Activated naive CD8-positive, alpha-beta T cell treated with anti-CD3 and anti-CD28 coated beads, Interleukin-2, amount 10 ng/mL, durations not matched to agents 7 days and 5 days (primary cell): ENCODE results near the gene ESCO1. TPM values are rescaled to one million over a fixed set of nuclear protein-coding genes. Genes with fewer than 3 reads are reported as not detected.

Experiments
- ATAC-seq: fragments of 150-1000 bp; cut with Tn5 transposase; one replicate; pipeline ENCODE4 v1.10.0; 2021; ENCODE audit warnings: low read depth, moderate library complexity
- POLR2A ChIA-PET: fragments of 350-600 bp; sonication (Branson Sonifier 250); formaldehyde crosslinking; loops from one replicate; lab custom pipeline; 2021; ENCODE audit warnings: antibody characterized with exemption; lab: Charles Lee
- DNase-seq: peaks from one replicate; pipeline ENCODE4 v3.0.0; 2021
- H3K27ac Mint-ChIP-seq: one replicate; pipeline ENCODE4 v1.8.0; 2022; ENCODE audit warnings: mild to moderate bottlenecking, mixed read lengths
- H3K27me3 Mint-ChIP-seq: one replicate; pipeline ENCODE4 v1.8.0; 2022; ENCODE audit warnings: mild to moderate bottlenecking, moderate library complexity, mixed read lengths
- H3K36me3 Mint-ChIP-seq: one replicate; pipeline ENCODE4 v1.8.0; 2021; ENCODE audit warnings: mild to moderate bottlenecking, mixed read lengths
- H3K4me1 Mint-ChIP-seq: one replicate; pipeline ENCODE4 v1.8.0; 2021; ENCODE audit warnings: mixed read lengths
- H3K4me3 Mint-ChIP-seq: one replicate; pipeline ENCODE4 v1.8.0; 2022; ENCODE audit warnings: mild to moderate bottlenecking, moderate library complexity, mixed read lengths
- H3K9me3 Mint-ChIP-seq: one replicate; pipeline ENCODE4 v1.8.0; 2021; ENCODE audit warnings: mixed read lengths
- total RNA-seq, 2 experiments: library from RNA; stranded (reverse); gene quantifications; one replicate each; pipeline ENCODE4 v1.2.3, GENCODE V29; 2021

The ESCO1 gene
- total RNA-seq, 2 experiments from 2014 or later: 24.3 to 26.1 TPM

- DNase-seq (no peak), ATAC-seq (no peak)
- H3K27me3 Mint-ChIP-seq: no peaks in the 10 kb centered on the region
- H3K9me3 Mint-ChIP-seq: no peaks in the 10 kb centered on the region
- peaks cover 43% of the 10 kb centered on the region for H3K36me3 Mint-ChIP-seq
- H3K4me3 Mint-ChIP-seq: no peak overlapping the region
- POLR2A ChIA-PET: no interaction called here
- H3K4me1 Mint-ChIP-seq: peaks cover 1% of the 10 kb centered on the region
- H3K27ac Mint-ChIP-seq: no peak overlapping the region
These were observed 50.0 kb downstream of the ESCO1 start for GRCh38 chr18:21550510-21550970.

GRCh38 chr18:21548647-21549046 lies 51.9 kb downstream of the ESCO1 start:
- H3K27me3 Mint-ChIP-seq: no peaks in the 10 kb centered on the region
- H3K4me3 Mint-ChIP-seq: no peak overlapping the region
- H3K36me3 Mint-ChIP-seq: peaks cover 45% of the 10 kb centered on the region
- H3K9me3 Mint-ChIP-seq: no peaks in the 10 kb centered on the region
- POLR2A ChIA-PET: no interaction called here
- DNase-seq (no peak), ATAC-seq (no peak)
- peaks cover 1% of the 10 kb centered on the region for H3K4me1 Mint-ChIP-seq
- H3K27ac Mint-ChIP-seq: no peak overlapping the region

GRCh38 chr18:21546423-21546822 lies 54.1 kb downstream of the ESCO1 start:
- DNase-seq (no peak), ATAC-seq (no peak)
- POLR2A ChIA-PET: interaction anchor here (0.7 kb wide), 1 partner anchor 162 kb away, joined by 3 read pairs; no protein-coding TSS in a partner anchor
- no peak overlapping the region for H3K4me3 Mint-ChIP-seq
- H3K36me3 Mint-ChIP-seq: peaks cover 36% of the 10 kb centered on the region
- H3K27me3 Mint-ChIP-seq: no peaks in the 10 kb centered on the region
- H3K27ac Mint-ChIP-seq: no peak overlapping the region
- H3K9me3 Mint-ChIP-seq: no peaks in the 10 kb centered on the region
- H3K4me1 Mint-ChIP-seq: peaks cover 1% of the 10 kb centered on the region

GRCh38 chr18:21538230-21538629 lies 62.3 kb downstream of the ESCO1 start:
- Mint-ChIP-seq H3K27ac (no peak overlapping the region), H3K9me3 (no peaks in the 10 kb centered on the region), H3K4me3 (no peak overlapping the region), H3K27me3 (no peaks in the 10 kb centered on the region), H3K36me3 (peaks cover 14% of the 10 kb centered on the region), H3K4me1 (no peaks in the 10 kb centered on the region)
- ATAC-seq (no peak), DNase-seq (no peak)
- POLR2A ChIA-PET: no interaction called here

- DNase-seq (no peak), ATAC-seq (no peak)
- POLR2A ChIA-PET: no interaction called here
- no peaks in the 10 kb centered on the region for H3K27me3 Mint-ChIP-seq
- no peaks in the 10 kb centered on the region for H3K4me1 Mint-ChIP-seq
- no peak overlapping the region for H3K4me3 Mint-ChIP-seq
- no peak overlapping the region for H3K27ac Mint-ChIP-seq
- H3K36me3 Mint-ChIP-seq: peaks cover 18% of the 10 kb centered on the region
- no peaks in the 10 kb centered on the region for H3K9me3 Mint-ChIP-seq
These were observed 66.2 kb downstream of the ESCO1 start for GRCh38 chr18:21534327-21534726.

- Mint-ChIP-seq H3K27me3 (no peaks in the 10 kb centered on the region), H3K9me3 (no peaks in the 10 kb centered on the region), H3K4me1 (no peaks in the 10 kb centered on the region), H3K4me3 (no peak overlapping the region), H3K36me3 (peaks cover 20% of the 10 kb centered on the region), H3K27ac (no peak overlapping the region)
- ATAC-seq: no peak
- POLR2A ChIA-PET: no interaction called here
- no peak for DNase-seq
These were observed 74.0 kb downstream of the ESCO1 start for GRCh38 chr18:21526463-21526862.

- ATAC-seq: no peak
- Mint-ChIP-seq H3K27ac (no peak overlapping the region), H3K36me3 (peaks cover 20% of the 10 kb centered on the region), H3K27me3 (no peaks in the 10 kb centered on the region), H3K4me3 (no peak overlapping the region), H3K4me1 (no peaks in the 10 kb centered on the region), H3K9me3 (no peaks in the 10 kb centered on the region)
- POLR2A ChIA-PET: no interaction called here
- DNase-seq: no peak
These were observed 74.6 kb downstream of the ESCO1 start for GRCh38 chr18:21525916-21526315.

GRCh38 chr18:21522530-21522929 lies 78.0 kb downstream of the ESCO1 start:
- ATAC-seq (no peak), DNase-seq (no peak)
- no peaks in the 10 kb centered on the region for H3K9me3 Mint-ChIP-seq
- peaks cover 22% of the 10 kb centered on the region for H3K36me3 Mint-ChIP-seq
- no peak overlapping the region for H3K4me3 Mint-ChIP-seq
- no peaks in the 10 kb centered on the region for H3K27me3 Mint-ChIP-seq
- H3K4me1 Mint-ChIP-seq: no peaks in the 10 kb centered on the region
- POLR2A ChIA-PET: no interaction called here
- H3K27ac Mint-ChIP-seq: no peak overlapping the region

GRCh38 chr18:21513741-21514140 lies 86.8 kb downstream of the ESCO1 start:
- DNase-seq (no peak), ATAC-seq (no peak)
- POLR2A ChIA-PET: no interaction called here
- Mint-ChIP-seq H3K4me3 (no peak overlapping the region), H3K27me3 (no peaks in the 10 kb centered on the region), H3K36me3 (peaks cover 10% of the 10 kb centered on the region), H3K27ac (no peak overlapping the region), H3K4me1 (no peaks in the 10 kb centered on the region), H3K9me3 (peaks cover 1% of the 10 kb centered on the region)

- POLR2A ChIA-PET: no interaction called here
- Mint-ChIP-seq H3K9me3 (peaks cover 1% of the 10 kb centered on the region), H3K36me3 (peaks cover 10% of the 10 kb centered on the region), H3K4me3 (no peak overlapping the region), H3K27me3 (no peaks in the 10 kb centered on the region), H3K4me1 (no peaks in the 10 kb centered on the region), H3K27ac (no peak overlapping the region)
- ATAC-seq (no peak), DNase-seq (no peak)
These were observed 87.2 kb downstream of the ESCO1 start for GRCh38 chr18:21513292-21513691.

GRCh38 chr18:21509062-21509461 lies 91.4 kb downstream of the ESCO1 start:
- POLR2A ChIA-PET: interaction anchor here (0.6 kb wide), 1 partner anchor 8 kb away, joined by 4 read pairs; no protein-coding TSS in a partner anchor
- DNase-seq: no peak
- H3K36me3 Mint-ChIP-seq: peaks cover 10% of the 10 kb centered on the region
- H3K27me3 Mint-ChIP-seq: no peaks in the 10 kb centered on the region
- H3K27ac Mint-ChIP-seq: no peak overlapping the region
- no peak overlapping the region for H3K4me3 Mint-ChIP-seq
- ATAC-seq: no peak
- H3K4me1 Mint-ChIP-seq: no peaks in the 10 kb centered on the region
- peaks cover 1% of the 10 kb centered on the region for H3K9me3 Mint-ChIP-seq

GRCh38 chr18:21507913-21508701 lies 92.4 kb downstream of the ESCO1 start:
- H3K4me1 Mint-ChIP-seq: no peaks in the 10 kb centered on the region
- no peak for ATAC-seq
- POLR2A ChIA-PET: interaction anchor here (0.6 kb wide), 1 partner anchor 7 kb away, joined by 4 read pairs; no protein-coding TSS in a partner anchor
- H3K9me3 Mint-ChIP-seq: peaks cover 1% of the 10 kb centered on the region
- no peak overlapping the region for H3K27ac Mint-ChIP-seq
- peaks cover 6% of the 10 kb centered on the region for H3K36me3 Mint-ChIP-seq
- no peak for DNase-seq
- H3K27me3 Mint-ChIP-seq: no peaks in the 10 kb centered on the region
- no peak overlapping the region for H3K4me3 Mint-ChIP-seq

- ATAC-seq (no peak), DNase-seq (no peak)
- no peak overlapping the region for H3K4me3 Mint-ChIP-seq
- H3K4me1 Mint-ChIP-seq: no peaks in the 10 kb centered on the region
- H3K27ac Mint-ChIP-seq: no peak overlapping the region
- H3K27me3 Mint-ChIP-seq: peaks cover 2% of the 10 kb centered on the region
- no peaks in the 10 kb centered on the region for H3K9me3 Mint-ChIP-seq
- POLR2A ChIA-PET: no interaction called here
- no peaks in the 10 kb centered on the region for H3K36me3 Mint-ChIP-seq
These were observed 97.8 kb downstream of the ESCO1 start for GRCh38 chr18:21502661-21503060.

GRCh38 chr18:21499997-21500396 lies 100.5 kb downstream of the ESCO1 start:
- H3K27me3 Mint-ChIP-seq: peaks cover 2% of the 10 kb centered on the region
- H3K36me3 Mint-ChIP-seq: no peaks in the 10 kb centered on the region
- H3K4me3 Mint-ChIP-seq: no peak overlapping the region
- ATAC-seq (no peak), DNase-seq (no peak)
- H3K9me3 Mint-ChIP-seq: no peaks in the 10 kb centered on the region
- no peaks in the 10 kb centered on the region for H3K4me1 Mint-ChIP-seq
- H3K27ac Mint-ChIP-seq: no peak overlapping the region
- POLR2A ChIA-PET: no interaction called here
